HG03354 (cell line): ENCODE results near the gene RPL18A.
A peak's percentile ranks its signal among the peaks of the same experiment; 100 is the strongest.

Source experiments
- ATAC-seq: cut with Tn5 transposase; IDR thresholded peaks from one replicate; pipeline ENCODE4 v1.9.1; 2021; ENCODE audit warnings: mild to moderate bottlenecking; ENCODE audit not compliant: unreplicated experiment, poor library complexity, severe bottlenecking

The RPL18A gene

DNA sequence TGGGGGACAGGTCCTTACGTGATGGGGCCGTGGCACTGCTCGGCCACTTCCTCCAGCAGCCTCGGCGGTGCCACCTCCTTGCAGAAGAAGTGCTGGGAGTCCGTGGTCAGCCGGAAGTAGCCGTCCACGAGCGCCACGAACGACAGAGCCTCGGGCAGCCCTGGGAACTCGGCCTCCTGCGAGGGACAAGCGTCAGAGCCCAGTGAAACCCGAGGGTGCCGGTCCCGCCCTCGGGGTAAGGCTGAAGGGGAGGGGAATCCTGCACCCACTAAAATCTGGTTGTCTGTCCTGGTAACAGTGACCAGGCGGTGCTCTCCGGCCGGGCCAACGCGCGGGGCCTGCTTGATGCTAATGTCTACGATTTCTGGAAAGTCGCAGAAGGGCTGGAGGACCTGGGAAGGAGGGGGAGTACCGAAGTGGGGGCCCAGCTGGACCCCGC, 18.3 kb upstream of the RPL18A start:
- no peak for ATAC-seq

DNA sequence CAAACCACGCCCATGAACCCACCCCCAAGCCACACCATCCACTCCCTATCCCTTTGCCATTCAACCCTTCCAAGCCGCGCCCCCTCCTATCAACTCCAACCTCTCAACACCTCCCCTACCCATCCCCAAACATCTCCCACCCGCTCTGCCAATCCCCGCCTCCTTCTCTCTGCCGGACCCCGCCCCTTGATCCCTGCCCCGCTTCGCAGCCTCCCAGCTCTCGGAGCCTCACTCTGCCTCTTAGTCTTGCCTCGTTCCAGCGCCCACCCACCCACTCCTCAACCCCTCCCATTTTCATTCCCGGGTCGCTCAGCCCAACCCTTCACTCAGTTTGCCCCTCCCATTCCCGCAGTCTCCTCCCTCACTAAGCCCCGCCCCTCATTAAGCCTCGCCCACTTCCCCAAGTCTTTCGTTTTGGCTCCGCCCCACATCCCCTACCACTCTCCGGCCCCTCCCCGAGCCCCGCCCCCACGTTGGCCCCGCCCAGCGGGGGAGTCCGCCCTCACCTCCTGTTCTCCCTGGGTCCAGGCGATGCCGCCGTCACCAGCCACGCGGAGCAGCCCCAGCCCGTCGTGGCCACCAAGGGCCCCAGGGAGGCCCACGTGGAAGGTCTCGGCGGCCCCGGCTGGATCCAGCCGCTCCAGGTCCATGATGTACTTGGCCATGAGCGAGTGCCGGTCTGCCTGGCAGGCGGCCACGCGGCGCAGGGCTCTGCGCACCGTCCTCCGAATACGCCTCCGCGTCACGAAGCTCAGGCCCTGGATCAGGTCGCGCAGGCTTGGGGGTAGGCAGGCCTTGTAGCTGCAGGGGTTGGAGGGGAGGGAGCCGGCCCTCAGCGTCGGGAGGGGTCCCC, 17.7 kb upstream of the RPL18A start:
- ATAC-seq, result no peak

DNA sequence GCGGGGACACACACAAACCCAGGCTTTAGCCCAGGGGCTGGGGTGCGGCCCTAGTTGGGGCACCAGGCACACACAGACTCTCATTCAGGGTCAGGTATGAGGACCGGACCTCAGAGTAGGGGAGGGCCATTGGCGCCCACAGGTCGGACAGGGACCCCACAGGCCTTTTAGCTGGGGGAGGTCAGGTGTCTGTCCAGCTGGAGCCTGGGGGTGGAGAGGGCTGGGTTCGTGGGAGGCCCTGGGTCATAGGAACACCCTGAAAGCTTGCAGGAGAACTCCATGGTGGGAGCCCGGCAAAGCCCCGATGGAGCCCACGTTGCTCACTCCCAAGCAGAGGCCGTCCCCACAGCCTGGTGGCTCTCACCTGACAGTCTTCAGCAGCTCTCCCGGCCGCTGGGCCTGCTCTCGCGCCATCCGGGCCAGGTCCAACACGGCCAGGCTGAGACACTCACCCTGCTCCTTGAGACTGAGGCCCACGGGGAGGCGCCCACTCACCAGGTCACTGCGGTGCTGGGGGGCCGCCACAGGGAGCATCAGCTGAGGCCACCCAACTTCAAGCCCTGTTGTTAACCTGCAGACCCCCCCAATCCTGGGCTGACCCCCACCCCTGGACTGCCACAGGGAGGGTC, 16.9 kb upstream of the RPL18A start:
- no peak for ATAC-seq

DNA sequence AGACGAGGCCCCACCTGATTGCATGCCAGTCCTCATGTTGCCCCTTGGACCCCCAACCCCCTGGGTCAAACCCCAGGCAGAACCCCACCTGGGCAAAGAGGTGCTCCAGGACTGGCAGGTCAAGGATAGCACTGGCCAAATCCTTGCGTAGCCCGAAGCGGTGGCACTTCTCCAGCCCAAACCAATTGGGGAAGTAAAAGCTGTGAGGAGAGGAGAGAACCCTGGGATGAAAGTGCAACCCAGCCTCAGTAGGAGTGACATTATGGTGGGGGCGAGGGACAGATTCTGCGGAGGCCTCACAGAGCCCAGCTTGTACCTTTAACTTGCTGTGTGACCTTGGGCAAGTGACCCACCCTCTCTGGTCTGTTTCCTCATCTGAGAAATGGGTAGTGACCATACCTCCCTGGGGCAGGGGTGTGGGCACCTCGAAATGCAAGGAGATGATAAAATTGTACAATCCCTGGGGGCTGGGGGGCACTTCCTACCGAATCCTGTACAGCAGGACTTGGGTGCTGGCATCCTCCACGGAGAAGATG, 16.4 kb upstream of the RPL18A start:
- no peak for ATAC-seq

DNA sequence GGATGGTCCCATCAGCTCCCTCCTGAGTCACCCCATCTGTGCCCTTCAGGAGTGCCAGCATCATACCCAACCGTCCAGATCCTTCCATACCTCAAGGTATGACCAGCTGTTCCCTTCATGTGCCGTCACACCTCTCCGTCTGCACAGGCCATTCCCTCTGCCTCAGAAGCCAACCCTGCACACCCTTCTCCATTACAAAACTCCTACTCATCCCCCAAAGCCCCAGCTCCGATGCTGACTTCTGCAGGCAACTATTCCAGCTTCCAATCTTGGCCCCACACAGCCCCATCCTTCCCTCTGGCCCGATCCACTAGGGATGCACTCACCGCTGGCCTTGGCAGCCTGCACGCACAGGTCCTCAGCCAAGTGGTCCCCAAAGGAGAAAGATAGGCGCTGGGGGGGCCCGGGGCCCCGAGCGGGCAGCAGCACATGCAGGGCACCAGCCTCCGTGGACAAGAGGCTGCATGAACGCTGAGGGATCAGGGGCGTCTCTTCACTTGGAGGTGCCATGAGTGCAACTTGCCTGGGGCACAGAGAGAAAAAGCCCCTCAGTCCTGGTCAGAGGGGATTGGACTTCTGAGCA, 15.7 kb upstream of the RPL18A start:
- ATAC-seq, result no peak

DNA sequence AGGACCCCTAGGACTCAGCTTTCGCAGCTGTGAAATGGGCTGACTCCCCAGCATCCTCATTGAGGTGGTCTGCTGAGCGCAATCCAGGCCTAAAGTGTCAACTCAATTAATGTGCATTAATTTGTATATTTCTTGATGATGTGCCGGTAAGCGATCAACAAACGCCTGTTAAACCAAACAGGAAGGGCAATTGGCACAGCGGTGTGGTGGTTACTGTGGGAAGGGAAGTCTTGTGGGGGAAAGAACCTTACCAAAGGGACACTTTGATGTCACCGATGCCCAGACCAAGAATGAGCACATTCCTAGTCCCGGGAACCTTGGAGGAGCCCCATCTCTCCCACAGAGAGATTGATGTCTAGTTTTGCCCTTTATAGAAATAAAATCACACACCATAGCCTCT, 13.6 kb upstream of the RPL18A start:
- no peak for ATAC-seq

DNA sequence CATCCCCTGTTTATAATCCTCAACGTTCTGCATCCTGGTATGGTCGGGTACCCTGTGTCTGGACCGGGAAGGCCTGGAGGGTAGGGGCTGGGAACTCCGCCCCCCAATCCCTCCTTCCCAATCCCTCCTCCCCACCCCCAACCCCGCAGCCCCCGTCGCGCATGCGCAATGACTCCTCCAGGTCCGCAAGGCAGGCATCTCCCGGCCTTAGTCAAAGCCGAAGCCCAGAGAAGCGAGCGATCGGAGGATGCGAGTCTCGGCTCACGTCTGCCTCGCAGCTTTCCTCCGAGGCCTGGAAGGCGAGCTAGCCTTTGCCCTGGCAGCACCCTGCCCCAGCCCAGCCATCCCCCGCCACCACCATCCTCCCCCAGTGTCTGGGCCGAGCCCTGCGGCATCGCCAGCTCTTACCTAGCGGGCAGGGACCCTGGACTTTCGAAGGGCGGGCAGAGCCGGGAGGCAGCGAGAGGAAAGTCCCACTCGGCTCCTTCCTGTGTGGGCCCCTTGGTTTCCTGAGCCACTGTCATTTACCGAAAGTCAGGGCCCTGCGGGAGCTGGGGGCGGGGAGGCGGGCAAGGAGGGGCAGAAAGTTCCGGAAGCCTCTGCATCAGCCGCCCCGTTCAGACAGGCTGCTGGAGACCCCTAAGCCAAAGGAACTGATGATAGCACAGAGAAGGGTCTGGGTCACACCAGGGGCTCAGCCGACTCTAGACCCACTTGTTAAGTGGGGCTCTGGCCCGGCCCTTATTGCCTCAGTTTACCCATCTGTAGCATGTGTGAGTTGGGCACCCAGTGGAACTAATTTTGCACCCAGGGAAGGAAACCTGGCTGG, 12.0 kb upstream of the RPL18A start, which contains the start of gene JAK3:
Gene JAK3 (minus strand): TSS at position 445 of the 829 bp plus-strand sequence. CDS start 3,565 bp downstream, outside the sequence.
- ATAC-seq, result peak; percentile 71

DNA sequence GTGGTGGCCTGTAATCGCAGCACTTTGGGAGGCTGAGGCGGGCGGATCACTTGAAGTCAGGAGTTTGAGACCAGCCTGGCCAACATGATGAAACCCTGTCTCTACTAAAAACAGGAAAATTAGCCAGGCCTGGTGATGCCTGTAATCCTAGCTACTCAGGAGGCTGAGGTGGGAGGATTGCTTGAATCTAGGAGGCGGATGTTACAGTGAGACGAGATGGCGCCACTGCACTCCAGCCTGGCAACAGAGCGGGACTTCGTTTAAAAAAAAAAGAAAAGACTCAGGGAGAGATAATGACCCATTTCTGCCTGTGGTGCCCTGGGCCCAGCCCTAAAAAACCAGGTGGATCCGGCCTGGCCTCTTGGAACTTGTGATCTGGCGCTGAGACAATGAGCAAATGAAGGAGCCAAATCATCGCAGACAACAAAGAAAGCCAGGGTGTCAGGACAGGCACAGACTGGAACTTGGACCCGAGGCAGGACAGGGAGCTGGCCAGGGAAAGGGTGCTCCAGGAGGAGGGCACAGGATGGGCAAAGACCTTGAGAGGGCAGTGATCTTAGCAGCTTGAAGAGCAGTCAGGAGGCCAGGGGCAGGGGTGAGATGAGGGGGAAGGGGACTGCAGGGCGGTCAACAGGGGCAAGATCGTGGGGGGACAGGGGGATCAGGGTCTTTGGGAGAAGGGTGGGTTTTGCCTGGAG, 11.0 kb upstream of the RPL18A start:
- ATAC-seq, result no peak

DNA sequence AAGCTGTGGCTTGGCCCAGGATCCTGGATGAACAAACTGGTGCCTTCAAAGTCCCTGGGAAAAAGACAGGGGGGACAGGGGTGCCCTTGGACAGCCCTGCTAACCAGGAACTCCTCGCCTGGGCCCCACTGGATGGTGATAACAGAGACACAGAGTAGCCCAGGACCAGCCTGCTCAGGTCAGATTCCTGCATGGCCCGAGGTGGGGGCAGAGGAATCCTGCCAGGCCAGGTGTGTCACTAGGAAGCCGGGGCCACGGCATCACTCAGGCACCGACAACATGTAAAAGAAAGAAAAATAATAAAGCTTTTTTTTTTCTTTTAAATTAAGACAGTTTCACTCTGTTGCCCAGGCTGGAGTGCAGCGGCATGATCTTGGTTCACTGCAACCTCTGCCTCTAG, 5.6 kb upstream of the RPL18A start:
- no peak for ATAC-seq

DNA sequence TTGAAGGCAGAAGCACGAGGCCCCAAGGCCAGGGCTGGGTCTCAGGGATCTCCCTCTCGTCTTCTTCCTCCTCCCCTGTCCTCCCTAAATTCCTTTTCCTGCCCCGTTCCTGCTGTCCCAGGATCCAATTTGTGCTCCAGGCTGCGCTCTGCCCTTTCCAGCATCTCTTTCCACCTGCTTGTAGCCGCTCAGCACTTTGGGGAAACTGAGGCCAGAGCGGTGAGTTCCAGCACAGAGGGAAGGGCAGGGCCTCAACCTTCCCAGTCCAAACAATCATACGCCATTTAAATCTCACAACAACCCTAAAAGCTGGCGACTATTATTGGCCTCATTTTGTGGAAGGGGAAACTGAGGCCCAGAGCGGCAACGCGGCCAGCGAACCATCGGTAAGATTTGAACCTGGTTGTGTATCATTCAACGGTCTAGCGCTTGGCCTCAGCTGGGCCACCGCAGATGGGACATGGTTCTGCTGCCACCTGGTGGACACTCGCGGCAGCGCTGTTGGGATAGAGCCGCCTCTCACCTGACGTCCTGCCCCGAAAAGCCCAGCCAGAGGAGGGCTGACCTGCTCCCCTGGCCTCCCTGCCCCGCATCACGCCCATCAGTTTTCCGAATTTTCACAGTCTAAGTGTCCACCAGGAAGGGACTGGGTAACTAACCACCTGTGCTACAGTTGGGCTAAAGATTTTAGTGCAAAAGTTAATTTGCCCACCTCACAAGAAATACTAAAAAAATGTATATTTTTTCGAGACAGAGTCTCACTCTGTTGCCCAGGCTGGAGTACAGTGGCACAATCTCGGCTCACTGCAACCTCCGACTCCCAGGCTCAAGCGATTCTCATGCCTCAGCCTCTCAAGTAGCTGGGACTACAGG, 4.2 kb upstream of the RPL18A start:
- ATAC-seq, result peak; percentile 33

DNA sequence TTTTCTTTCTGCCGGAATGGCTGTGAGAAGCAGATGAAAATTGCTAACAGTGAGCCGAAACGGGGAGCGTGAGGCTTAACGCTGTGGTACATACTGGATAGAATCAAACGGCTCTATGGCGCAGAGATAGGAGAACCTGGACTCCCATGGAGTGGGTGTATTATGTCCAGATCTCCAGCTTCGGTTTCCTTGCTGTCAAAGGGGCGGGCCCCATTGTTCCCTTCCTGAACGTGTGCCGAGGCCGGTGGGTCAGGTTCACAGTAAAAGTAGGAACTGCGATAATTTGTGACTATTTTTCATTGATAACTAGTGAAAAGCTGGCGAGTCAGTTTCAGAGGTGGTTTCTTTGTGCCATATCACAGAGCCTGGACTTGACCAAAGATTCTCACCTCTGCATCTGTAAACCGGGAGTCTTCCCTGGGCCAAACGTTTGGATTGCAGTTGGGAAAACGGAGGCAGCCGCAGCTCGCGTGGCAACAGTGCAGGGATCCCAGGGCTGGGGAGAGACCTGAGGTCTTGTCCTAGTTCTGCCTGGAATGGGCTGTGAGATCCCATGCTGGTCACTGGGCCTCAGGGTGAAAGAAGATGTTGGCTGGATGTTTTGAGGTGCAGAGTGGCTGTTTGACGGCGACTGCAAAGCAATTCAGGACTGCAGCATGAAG, 752 bp downstream of the RPL18A start:
- ATAC-seq, result no peak

DNA sequence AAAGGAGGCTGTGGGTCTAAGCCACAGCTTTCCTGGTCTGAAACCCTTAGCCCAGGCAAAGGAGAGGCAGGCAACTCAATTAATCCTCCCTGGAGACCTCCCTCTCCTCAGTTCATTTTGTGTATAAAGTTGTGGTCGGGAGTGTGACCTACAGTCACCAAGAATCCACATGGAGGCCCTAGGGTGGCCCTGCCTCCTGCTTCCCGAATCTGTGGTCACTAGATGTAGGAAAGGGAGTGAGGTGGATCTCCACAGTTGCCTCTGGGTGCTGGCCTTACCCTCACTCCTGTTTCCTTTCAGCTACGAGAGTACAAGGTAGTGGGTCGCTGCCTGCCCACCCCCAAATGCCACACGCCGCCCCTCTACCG, 1.3 kb downstream of the RPL18A start:
- no peak for ATAC-seq

DNA sequence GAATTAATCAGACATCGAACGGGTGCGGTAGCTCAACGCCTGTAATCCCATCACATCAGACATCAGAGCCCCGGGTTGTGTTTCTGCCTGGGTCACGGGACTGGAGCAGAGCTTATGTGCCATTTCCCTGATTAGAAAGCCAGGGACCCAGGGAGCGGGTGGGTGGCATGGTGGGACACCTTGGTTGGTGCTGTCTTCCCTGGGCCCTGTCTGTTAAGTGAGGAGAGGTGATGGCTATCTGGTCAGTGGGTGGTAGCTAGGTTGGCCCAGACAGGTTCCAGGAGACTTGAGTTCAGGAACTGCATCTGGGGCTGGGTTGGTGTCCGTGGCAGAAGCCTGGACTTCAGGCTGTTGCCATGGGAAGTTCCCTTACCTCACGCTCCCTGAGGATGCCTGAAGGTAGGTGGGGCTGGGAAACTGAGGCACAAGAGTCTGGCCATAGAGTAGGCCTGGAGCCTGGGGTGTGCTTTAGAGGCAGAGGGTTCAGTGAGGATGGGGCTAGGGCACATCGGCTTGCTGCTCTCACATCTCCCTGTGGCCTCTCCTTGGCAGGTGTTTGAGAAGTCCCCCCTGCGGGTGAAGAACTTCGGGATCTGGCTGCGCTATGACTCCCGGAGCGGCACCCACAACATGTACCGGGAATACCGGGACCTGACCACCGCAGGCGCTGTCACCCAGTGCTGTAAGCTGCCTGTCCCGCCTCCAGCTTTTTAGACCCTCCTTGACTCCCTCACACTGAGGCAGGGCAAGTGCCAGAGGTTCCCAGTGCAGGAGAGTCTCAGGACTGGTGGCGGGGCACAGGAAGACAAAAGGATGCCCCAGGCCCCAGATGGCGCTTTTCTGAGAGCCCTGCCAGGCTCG, 2.1 kb downstream of the RPL18A start:
- ATAC-seq, result no peak

DNA sequence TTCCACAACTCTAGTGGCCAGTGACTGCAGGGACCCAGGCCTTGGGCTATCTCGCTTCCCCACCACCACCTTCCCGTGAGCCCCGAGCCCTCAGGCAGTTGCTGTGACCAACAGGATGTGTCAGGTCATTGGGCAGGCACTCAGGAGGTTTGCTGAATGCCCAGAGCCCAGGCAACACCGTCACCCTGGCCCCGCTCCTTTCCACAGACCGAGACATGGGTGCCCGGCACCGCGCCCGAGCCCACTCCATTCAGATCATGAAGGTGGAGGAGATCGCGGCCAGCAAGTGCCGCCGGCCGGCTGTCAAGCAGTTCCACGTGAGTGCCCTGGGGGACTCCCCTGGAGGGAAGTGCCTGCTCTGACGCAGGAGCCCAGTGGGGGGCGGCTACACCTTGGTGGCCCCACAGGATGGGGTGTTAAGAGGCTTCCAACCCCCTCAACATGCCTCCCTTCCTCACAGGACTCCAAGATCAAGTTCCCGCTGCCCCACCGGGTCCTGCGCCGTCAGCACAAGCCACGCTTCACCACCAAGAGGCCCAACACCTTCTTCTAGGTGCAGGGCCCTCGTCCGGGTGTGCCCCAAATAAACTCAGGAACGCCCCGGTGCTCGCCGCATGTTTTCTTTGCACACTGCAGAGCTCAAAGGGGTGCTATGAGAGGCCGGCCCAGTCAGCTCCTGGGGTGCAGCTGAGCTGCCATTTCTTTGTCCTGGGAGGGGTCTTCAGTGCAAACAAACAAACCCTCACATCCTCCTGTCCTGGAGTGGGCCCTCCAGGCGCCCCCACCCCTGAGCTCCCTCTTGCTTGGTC, 3.2 kb downstream of the RPL18A start:
- no peak for ATAC-seq

DNA sequence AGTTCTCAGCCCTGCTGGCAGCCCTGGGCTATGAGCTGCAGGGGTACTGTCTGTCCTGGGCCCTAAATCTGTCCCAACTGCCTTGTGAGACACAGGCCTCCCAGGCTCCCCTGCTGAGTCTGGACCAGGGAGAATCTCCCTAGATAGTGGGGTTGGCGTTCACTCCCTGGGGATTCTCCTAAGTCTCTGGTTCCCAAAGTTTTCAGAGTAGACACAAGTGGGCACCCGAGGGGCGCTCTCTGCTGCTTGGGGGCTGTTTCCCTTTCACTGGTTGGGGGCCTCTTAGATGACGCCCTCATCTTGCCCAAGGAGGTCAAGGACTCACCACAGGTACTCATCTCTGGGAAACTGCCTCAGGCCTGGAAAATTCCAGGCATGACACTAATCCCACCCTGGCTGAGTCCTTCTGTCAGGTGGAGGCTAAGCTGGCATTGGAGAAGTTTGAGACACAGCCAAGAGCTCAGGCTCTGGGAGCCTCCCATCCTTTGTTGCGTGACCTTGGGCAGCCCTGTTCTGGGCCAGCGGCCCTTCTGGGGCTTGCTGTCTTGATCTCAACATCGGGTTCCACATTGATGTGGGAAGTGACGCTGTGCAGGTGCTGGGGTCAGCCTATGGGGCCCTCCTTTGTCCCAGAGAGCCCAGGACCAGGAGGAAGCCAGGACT, 3.9 kb downstream of the RPL18A start:
- no peak for ATAC-seq
